CD8-positive, alpha-beta memory T cell (primary cell): ENCODE results near the gene CANT1. TPM values are rescaled to one million over a fixed set of nuclear protein-coding genes. Genes with fewer than 3 reads are reported as not detected.
A peak's percentile ranks its signal among the peaks of the same experiment; 100 is the strongest.

Source experiments
- CTCF ChIA-PET: fragments of 350-600 bp; sonication (Branson Sonifier 250); formaldehyde crosslinking; loops from one replicate; lab custom pipeline; 2021; ENCODE audit warnings: antibody characterized with exemption; lab: Charles Lee
- POLR2A ChIA-PET: fragments of 350-600 bp; sonication (Branson Sonifier 250); formaldehyde crosslinking; loops from one replicate; lab custom pipeline; 2021; ENCODE audit warnings: antibody characterized with exemption; lab: Charles Lee
- DNase-seq, 5 donors: peaks; one replicate each; pipeline versions ENCODE4 v3.0.0 to v3.0.0-alpha.2; 2020 to 2022; ENCODE audit warnings: mixed read lengths in 1 of 5
- H3K27ac ChIP-seq: one replicate; pipeline ENCODE4 v1.7.0; 2013; ENCODE audit warnings: low read depth, mild to moderate bottlenecking, low read length, moderate library complexity
- H3K27me3 ChIP-seq: 2 replicates; pipeline ENCODE4 v1.7.0; 2013; ENCODE audit warnings: low read length, mild to moderate bottlenecking; ENCODE audit not compliant: insufficient read depth, poor library complexity, severe bottlenecking
- H3K36me3 ChIP-seq: 2 replicates; pipeline ENCODE4 v1.7.0; 2013; ENCODE audit warnings: mild to moderate bottlenecking, low read length, moderate library complexity; ENCODE audit not compliant: insufficient read depth
- H3K4me1 ChIP-seq: 2 replicates; pipeline ENCODE4 v1.7.0; 2013; ENCODE audit warnings: mild to moderate bottlenecking, low read length, moderate library complexity; ENCODE audit not compliant: insufficient read depth
- H3K4me3 ChIP-seq: 2 replicates; pipeline ENCODE4 v1.7.0; 2013; ENCODE audit warnings: mild to moderate bottlenecking, low read length
- H3K9me3 ChIP-seq: 2 replicates; pipeline ENCODE4 v1.7.0; 2013; ENCODE audit warnings: mild to moderate bottlenecking, low read length
- H3K27ac Mint-ChIP-seq, 8 donors: one replicate each; pipeline ENCODE4 v1.8.0; 2020 to 2021; ENCODE audit warnings: mixed read lengths in 8 of 8, mild to moderate bottlenecking in 6 of 8, inconsistent platforms in 3 of 8, moderate library complexity in 3 of 8
- H3K27me3 Mint-ChIP-seq, 2 donors: one replicate each; pipeline ENCODE4 v1.8.0; 2020 to 2021; ENCODE audit warnings: mixed read lengths in 2 of 2, mild to moderate bottlenecking in 1 of 2, moderate library complexity in 1 of 2
- H3K36me3 Mint-ChIP-seq, 3 donors: one replicate each; pipeline ENCODE4 v1.8.0; 2020 to 2021; ENCODE audit warnings: mixed read lengths in 3 of 3, inconsistent platforms in 1 of 3, mild to moderate bottlenecking in 1 of 3
- H3K4me1 Mint-ChIP-seq, 3 donors: one replicate each; pipeline ENCODE4 v1.8.0; 2020 to 2021; ENCODE audit warnings: mixed read lengths in 3 of 3, inconsistent platforms in 1 of 3, mild to moderate bottlenecking in 1 of 3
- H3K4me3 Mint-ChIP-seq, 7 donors: one replicate each; pipeline ENCODE4 v1.8.0; 2020 to 2021; ENCODE audit warnings: mixed read lengths in 7 of 7, mild to moderate bottlenecking in 6 of 7, moderate library complexity in 4 of 7, inconsistent platforms in 2 of 7
- H3K9me3 Mint-ChIP-seq, 5 donors: one replicate each; pipeline ENCODE4 v1.8.0; 2020 to 2022; ENCODE audit warnings: mixed read lengths in 5 of 5, mild to moderate bottlenecking in 3 of 5, moderate library complexity in 2 of 5, inconsistent platforms in 1 of 5
- polyA plus RNA-seq: library from polyadenylated mRNA; unstranded; fragments of 300-500 nt; fragmentation: Illumina TruSeq; gene quantifications from one replicate; pipeline ENCODE4 v1.2.3, GENCODE V29; 2021
- total RNA-seq, 2 experiments: library from RNA; stranded (reverse); gene quantifications; one replicate each; pipeline ENCODE4 v1.2.3, GENCODE V29; 2021

The CANT1 gene
- total and polyA plus RNA-seq, 3 experiments from 2014 or later = 13.4 to 47.3 (median 45.5) TPM

- Histone ChIP-seq H3K27me3 (no peaks in the 10 kb centered on the region), H3K36me3 (peaks cover 15% of the 10 kb centered on the region), H3K4me3 (no peak overlapping the region), H3K9me3 (no peaks in the 10 kb centered on the region), H3K27ac (no peak overlapping the region), H3K4me1 (peaks cover 1% of the 10 kb centered on the region)
- ChIA-PET POLR2A (no interaction called here), CTCF (no interaction called here)
- no peaks in the 10 kb centered on the region for H3K9me3 Mint-ChIP-seq
- peaks cover 0 to 11% (median 9%) of the 10 kb centered on the region in 3 donors for H3K4me1 Mint-ChIP-seq
- H3K36me3 Mint-ChIP-seq = peaks cover 0 to 73% (median 2%) of the 10 kb centered on the region in 3 donors
- H3K4me3 Mint-ChIP-seq = no peak overlapping the region
- DNase-seq = no peak
- H3K27me3 Mint-ChIP-seq = no peaks in the 10 kb centered on the region
- H3K27ac Mint-ChIP-seq = peak overlapping the region in 1 of 8 donors; percentile 21
Measured at GRCh38 chr17:78991906-78992532, 17.5 kb downstream of the CANT1 start.

- H3K27me3 ChIP-seq = no peaks in the 10 kb centered on the region
- CTCF ChIA-PET = interaction anchor here (1.5 kb wide), 1 partner anchor 9 kb away, joined by 4 read pairs; no protein-coding TSS in a partner anchor
- peaks cover 10% of the 10 kb centered on the region for H3K4me1 ChIP-seq
- H3K9me3 ChIP-seq = no peaks in the 10 kb centered on the region
- H3K4me1 Mint-ChIP-seq = peaks cover 8 to 19% (median 17%) of the 10 kb centered on the region in 3 donors
- H3K4me3 Mint-ChIP-seq = no peak overlapping the region
- H3K27me3 Mint-ChIP-seq = no peaks in the 10 kb centered on the region
- H3K4me3 ChIP-seq = no peak overlapping the region
- POLR2A ChIA-PET = no interaction called here
- no peak overlapping the region for H3K27ac ChIP-seq
- H3K9me3 Mint-ChIP-seq = no peaks in the 10 kb centered on the region
- DNase-seq = no peak
- H3K36me3 ChIP-seq = peaks cover 7% of the 10 kb centered on the region
- H3K27ac Mint-ChIP-seq = no peak overlapping the region
- peaks cover 0 to 65% (median 2%) of the 10 kb centered on the region in 3 donors for H3K36me3 Mint-ChIP-seq
Measured at GRCh38 chr17:78991017-78991738, 18.4 kb downstream of the CANT1 start.

GRCh38 chr17:78990349-78991016 lies 19.1 kb downstream of the CANT1 start:
- ChIA-PET CTCF (interaction anchor here (1.5 kb wide), 1 partner anchor 8 kb away, joined by 4 read pairs; no protein-coding TSS in a partner anchor), POLR2A (no interaction called here)
- Mint-ChIP-seq H3K4me1 (peaks cover 12 to 25% (median 22%) of the 10 kb centered on the region in 3 donors), H3K27me3 (no peaks in the 10 kb centered on the region), H3K9me3 (no peaks in the 10 kb centered on the region), H3K36me3 (peaks cover 0 to 58% (median 2%) of the 10 kb centered on the region in 3 donors), H3K4me3 (no peak overlapping the region), H3K27ac (peak overlapping the region in 1 of 8 donors; percentile 33)
- Histone ChIP-seq H3K4me1 (peaks cover 13% of the 10 kb centered on the region), H3K4me3 (no peak overlapping the region), H3K27me3 (no peaks in the 10 kb centered on the region), H3K36me3 (no peaks in the 10 kb centered on the region), H3K9me3 (no peaks in the 10 kb centered on the region), H3K27ac (no peak overlapping the region)
- DNase-seq = no peak

GRCh38 chr17:78988152-78988551 lies 21.4 kb downstream of the CANT1 start:
- Mint-ChIP-seq H3K27me3 (no peaks in the 10 kb centered on the region), H3K4me1 (peaks cover 12 to 20% (median 18%) of the 10 kb centered on the region in 3 donors), H3K9me3 (no peaks in the 10 kb centered on the region), H3K27ac (peak overlapping the region in 1 of 8 donors; percentile 52), H3K4me3 (no peak overlapping the region), H3K36me3 (peaks cover 0 to 36% (median 2%) of the 10 kb centered on the region in 3 donors)
- CTCF ChIA-PET = no interaction called here
- no peak overlapping the region for H3K4me3 ChIP-seq
- H3K9me3 ChIP-seq = no peaks in the 10 kb centered on the region
- no peak overlapping the region for H3K27ac ChIP-seq
- no peaks in the 10 kb centered on the region for H3K36me3 ChIP-seq
- POLR2A ChIA-PET = no interaction called here
- H3K27me3 ChIP-seq = no peaks in the 10 kb centered on the region
- DNase-seq = no peak
- peaks cover 13% of the 10 kb centered on the region for H3K4me1 ChIP-seq

GRCh38 chr17:78986649-78987328 lies 22.8 kb downstream of the CANT1 start:
- Histone ChIP-seq H3K4me3 (no peak overlapping the region), H3K27ac (peak overlapping the region; percentile 27), H3K9me3 (no peaks in the 10 kb centered on the region), H3K27me3 (no peaks in the 10 kb centered on the region), H3K36me3 (no peaks in the 10 kb centered on the region), H3K4me1 (peaks cover 13% of the 10 kb centered on the region)
- no peak for DNase-seq
- Mint-ChIP-seq H3K4me1 (peaks cover 12 to 16% (median 15%) of the 10 kb centered on the region in 3 donors), H3K9me3 (no peaks in the 10 kb centered on the region), H3K36me3 (peaks cover 0 to 23% (median 2%) of the 10 kb centered on the region in 3 donors), H3K27me3 (peaks cover 1 to 2% of the 10 kb centered on the region in 2 donors), H3K27ac (peak overlapping the region in 2 of 8 donors; percentile 17 to 42), H3K4me3 (peak overlapping the region in 3 of 7 donors; percentile 33 to 61 (median 45))
- CTCF ChIA-PET = no interaction called here
- POLR2A ChIA-PET = interaction anchor here (0.6 kb wide), 1 partner anchor 1570 kb away, joined by 3 read pairs; no protein-coding TSS in a partner anchor

- Mint-ChIP-seq H3K4me3 (peak overlapping the region in 6 of 7 donors; percentile 37 to 65 (median 57)), H3K27me3 (peaks cover 2 to 3% of the 10 kb centered on the region in 2 donors), H3K36me3 (peaks cover 0 to 16% (median 2%) of the 10 kb centered on the region in 3 donors), H3K27ac (peak overlapping the region in 2 of 8 donors; percentile 17 to 46), H3K9me3 (no peaks in the 10 kb centered on the region), H3K4me1 (peaks cover 12 to 16% (median 15%) of the 10 kb centered on the region in 3 donors)
- DNase-seq = no peak
- H3K9me3 ChIP-seq = no peaks in the 10 kb centered on the region
- no peaks in the 10 kb centered on the region for H3K36me3 ChIP-seq
- no peaks in the 10 kb centered on the region for H3K27me3 ChIP-seq
- H3K27ac ChIP-seq = peak overlapping the region; percentile 27
- no peak overlapping the region for H3K4me3 ChIP-seq
- ChIA-PET CTCF (interaction anchor here (1.0 kb wide), 1 partner anchor 8 kb away, joined by 4 read pairs; no protein-coding TSS in a partner anchor), POLR2A (interaction anchor here (0.6 kb wide), 1 partner anchor 1571 kb away, joined by 3 read pairs; no protein-coding TSS in a partner anchor)
- H3K4me1 ChIP-seq = peaks cover 13% of the 10 kb centered on the region
Measured at GRCh38 chr17:78986048-78986648, 23.4 kb downstream of the CANT1 start.

- ChIA-PET CTCF (interaction anchor here (1.0 kb wide), 1 partner anchor 9 kb away, joined by 4 read pairs; no protein-coding TSS in a partner anchor), POLR2A (no interaction called here)
- no peaks in the 10 kb centered on the region for H3K36me3 ChIP-seq
- Mint-ChIP-seq H3K4me3 (no peak overlapping the region), H3K27ac (no peak overlapping the region), H3K4me1 (peaks cover 12 to 16% (median 15%) of the 10 kb centered on the region in 3 donors), H3K36me3 (peaks cover 0 to 9% (median under 1%) of the 10 kb centered on the region in 3 donors), H3K9me3 (no peaks in the 10 kb centered on the region), H3K27me3 (peaks cover 2 to 3% of the 10 kb centered on the region in 2 donors)
- no peak overlapping the region for H3K4me3 ChIP-seq
- H3K9me3 ChIP-seq = no peaks in the 10 kb centered on the region
- H3K4me1 ChIP-seq = peaks cover 13% of the 10 kb centered on the region
- H3K27me3 ChIP-seq = no peaks in the 10 kb centered on the region
- no peak overlapping the region for H3K27ac ChIP-seq
- no peak for DNase-seq
Measured at GRCh38 chr17:78985395-78985794, 24.2 kb downstream of the CANT1 start.
